NT2/D1 (cell line): ENCODE measurements around the gene FGF22.

Source experiments
- DNase-seq: peaks from one replicate; pipeline ENCODE4 v3.0.0-alpha.2; 2011; ENCODE audit warnings: low read depth, low spot score
- H3K27me3 ChIP-seq: 2 replicates; pipeline ENCODE4 v1.6.0; 2011; ENCODE audit warnings: mild to moderate bottlenecking; ENCODE audit not compliant: insufficient read length, insufficient read depth
- H3K36me3 ChIP-seq: 2 replicates; pipeline ENCODE4 v1.6.1; 2011; ENCODE audit warnings: mild to moderate bottlenecking, low read length, mixed read lengths; ENCODE audit not compliant: insufficient read depth, insufficient read length
- H3K4me1 ChIP-seq: 2 replicates; pipeline ENCODE4 v1.5.1; 2011; ENCODE audit not compliant: insufficient read depth, insufficient read length
- H3K4me3 ChIP-seq: 2 replicates; pipeline ENCODE4 v1.5.1; 2011; ENCODE audit warnings: low read depth; ENCODE audit not compliant: insufficient read length
- H3K9ac ChIP-seq: 2 replicates; pipeline ENCODE4 v1.6.0; 2011; ENCODE audit warnings: low read depth; ENCODE audit not compliant: insufficient read length
- H3K9me3 ChIP-seq: 2 replicates; pipeline ENCODE4 v1.5.1; 2011; ENCODE audit warnings: mild to moderate bottlenecking, low read length; ENCODE audit not compliant: insufficient read depth
- SUZ12 ChIP-seq: IDR thresholded peaks from 2 replicates; pipeline ENCODE4 v1.6.1; 2011; ENCODE audit not compliant: insufficient read length, insufficient read depth; ENCODE audit errors: extremely low read depth
- YY1 ChIP-seq: IDR thresholded peaks from 2 replicates; pipeline ENCODE4 v1.6.1; 2011; ENCODE audit not compliant: insufficient read length, insufficient read depth
- ZNF274 ChIP-seq: IDR thresholded peaks from 2 replicates; pipeline ENCODE4 v1.6.1; 2011; ENCODE audit warnings: mild to moderate bottlenecking, low read depth, low read length

FGF22 gene

GRCh38 chr19:639253-640160, at the start of gene FGF22:
Gene FGF22 (plus strand): TSS chr19:639879. CDS start chr19:639926, 47 bp downstream.
- Histone ChIP-seq H3K4me3 (peak within 1 kb of the TSS; percentile 47), H3K9ac (peak within 1 kb of the TSS; percentile 61), H3K4me1 (peaks cover 11% of the 10 kb centered on the region), H3K9me3 (no peaks in the 10 kb centered on the region), H3K36me3 (peaks cover 27% of the 10 kb centered on the region), H3K27me3 (peaks cover 12% of the 10 kb centered on the region)
- no peak for TF ChIP-seq ZNF274
- TF ChIP-seq SUZ12, result no peak
- no peak for TF ChIP-seq YY1
- peak; percentile 74 for DNase-seq

GRCh38 chr19:590396-590745, 49.3 kb upstream of the FGF22 start:
- Histone ChIP-seq H3K27me3 (peaks cover 57% of the 10 kb centered on the region), H3K4me1 (peaks cover 36% of the 10 kb centered on the region), H3K4me3 (peak overlapping the region; percentile 32), H3K9me3 (no peaks in the 10 kb centered on the region), H3K36me3 (no peaks in the 10 kb centered on the region), H3K9ac (peak overlapping the region; percentile 21)
- TF ChIP-seq YY1, result no peak
- TF ChIP-seq ZNF274, result no peak
- no peak for TF ChIP-seq SUZ12
- DNase-seq, result no peak

DNA sequence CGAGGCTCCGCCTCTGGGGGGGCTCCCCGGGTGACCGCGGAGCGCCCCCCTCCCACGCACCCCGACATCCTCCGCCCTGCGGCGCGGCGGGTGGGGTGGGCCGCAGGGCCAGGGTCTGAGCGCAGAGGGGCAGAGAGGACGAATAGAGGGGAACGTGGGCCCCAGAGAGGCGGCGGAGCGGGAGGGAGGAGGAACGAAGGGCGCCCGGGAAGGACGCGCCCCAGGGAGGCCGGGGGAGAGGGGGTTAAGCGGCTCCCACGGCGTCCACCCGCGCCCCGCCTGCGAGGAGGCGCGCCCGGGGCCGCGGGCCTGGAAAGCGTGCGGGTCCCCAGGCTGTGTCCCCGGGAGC, 49.0 kb upstream of the FGF22 start:
- Histone ChIP-seq H3K36me3 (no peaks in the 10 kb centered on the region), H3K9ac (peak overlapping the region; percentile 21), H3K4me1 (peaks cover 36% of the 10 kb centered on the region), H3K9me3 (no peaks in the 10 kb centered on the region), H3K4me3 (peak overlapping the region; percentile 32), H3K27me3 (peaks cover 57% of the 10 kb centered on the region)
- TF ChIP-seq ZNF274, result no peak
- TF ChIP-seq SUZ12, result no peak
- no peak for TF ChIP-seq YY1
- no peak for DNase-seq

GRCh38 chr19:591099-591958, 48.4 kb upstream of the FGF22 start:
- no peak for DNase-seq
- H3K9ac ChIP-seq, result peak overlapping the region; percentile 21
- peaks cover 30% of the 10 kb centered on the region for H3K4me1 ChIP-seq
- no peaks in the 10 kb centered on the region for H3K9me3 ChIP-seq
- peak overlapping the region; percentile 32 for H3K4me3 ChIP-seq
- H3K36me3 ChIP-seq, result no peaks in the 10 kb centered on the region
- peaks cover 57% of the 10 kb centered on the region for H3K27me3 ChIP-seq
- TF ChIP-seq YY1 (no peak), SUZ12 (no peak), ZNF274 (no peak)

- Histone ChIP-seq H3K9me3 (no peaks in the 10 kb centered on the region), H3K27me3 (peaks cover 61% of the 10 kb centered on the region), H3K4me3 (no peak overlapping the region), H3K9ac (no peak overlapping the region), H3K4me1 (peaks cover 29% of the 10 kb centered on the region), H3K36me3 (no peaks in the 10 kb centered on the region)
- no peak for DNase-seq
- no peak for TF ChIP-seq YY1
- no peak for TF ChIP-seq SUZ12
- TF ChIP-seq ZNF274, result no peak
Observed at GRCh38 chr19:592101-592500, 47.6 kb upstream of the FGF22 start.

DNA sequence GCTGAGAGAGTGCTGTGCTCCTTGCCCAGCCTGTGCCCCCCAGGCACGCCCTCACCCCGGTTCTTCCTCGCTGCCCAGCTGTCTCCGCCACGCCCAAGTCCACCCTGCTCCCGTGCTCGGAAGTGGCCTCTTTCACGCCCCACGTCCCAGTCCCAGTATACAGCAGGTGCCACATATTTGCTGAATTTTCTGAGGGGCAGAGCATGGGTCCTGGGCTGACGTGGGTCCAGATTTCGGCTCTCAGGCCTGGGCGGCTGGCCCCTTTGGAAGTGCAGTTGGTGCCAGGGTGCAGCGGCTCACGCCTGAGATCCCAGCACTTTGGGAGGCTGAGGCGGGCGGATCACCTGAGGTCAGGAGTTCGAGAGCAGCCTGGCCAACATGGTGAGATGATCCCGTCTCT, 46.6 kb upstream of the FGF22 start:
- Histone ChIP-seq H3K9me3 (0 out of 2 replicates have a peak, but pooled peaks cover 5% of the 10 kb centered on the region), H3K27me3 (peaks cover 63% of the 10 kb centered on the region), H3K4me1 (peaks cover 28% of the 10 kb centered on the region), H3K36me3 (no peaks in the 10 kb centered on the region), H3K9ac (no peak overlapping the region), H3K4me3 (no peak overlapping the region)
- TF ChIP-seq SUZ12, result no peak
- no peak for TF ChIP-seq ZNF274
- no peak for TF ChIP-seq YY1
- no peak for DNase-seq

DNA sequence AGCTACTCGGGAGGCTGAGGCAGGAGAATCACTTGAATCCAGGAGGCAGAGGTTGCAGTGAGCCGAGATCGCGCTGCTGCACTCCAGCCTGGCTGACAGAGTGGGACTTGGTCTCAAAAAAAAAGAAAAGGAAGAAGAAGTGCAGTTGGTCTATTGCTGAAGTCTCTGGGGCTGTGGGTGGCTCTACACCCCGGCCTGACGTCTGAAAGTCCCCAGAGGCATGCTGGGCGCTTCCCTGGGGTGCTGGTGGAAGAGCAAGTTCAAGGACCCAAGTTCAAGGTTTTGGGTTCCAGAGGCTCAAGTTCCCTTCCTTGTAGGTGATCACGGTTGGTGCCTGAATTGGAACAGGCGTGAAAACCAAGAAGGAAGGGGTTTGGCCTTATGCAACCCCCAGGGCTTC, 46.2 kb upstream of the FGF22 start:
- H3K9ac ChIP-seq, result no peak overlapping the region
- no peak for DNase-seq
- H3K27me3 ChIP-seq, result peaks cover 58% of the 10 kb centered on the region
- no peak overlapping the region for H3K4me3 ChIP-seq
- no peaks in the 10 kb centered on the region for H3K36me3 ChIP-seq
- H3K4me1 ChIP-seq, result peaks cover 24% of the 10 kb centered on the region
- no peak for TF ChIP-seq ZNF274
- TF ChIP-seq SUZ12, result no peak
- TF ChIP-seq YY1, result no peak
- H3K9me3 ChIP-seq, result 0 out of 2 replicates have a peak, but pooled peaks cover 5% of the 10 kb centered on the region
